Smooth muscle cell (in vitro differentiated cells): Measurements from ENCODE around the gene WFDC11. TPM values are rescaled to one million over a fixed set of nuclear protein-coding genes. Genes with fewer than 3 reads are reported as not detected.
"Not testable (repeated sequence)": the region's sequence is repeated elsewhere in the genome, so short reads cannot be mapped to it uniquely, and the experiment has no call there.

Source experiments
- DNase-seq: peaks from one replicate; lab custom pipeline; 2025; ENCODE audit not compliant: unreplicated experiment; lab: John Stamatoyannopoulos, UW
- H2AFZ ChIP-seq: fragments of 200-600 bp; sonication (generic); 2 replicates; pipeline ENCODE4 v1.6.0; 2016; ENCODE audit warnings: antibody characterized with exemption, low read depth, mild to moderate bottlenecking
- H3F3A ChIP-seq: fragments of 200-600 bp; sonication (generic); 2 replicates; pipeline ENCODE4 v1.6.0; 2017; ENCODE audit warnings: antibody characterized with exemption, low read depth
- H3K27ac ChIP-seq: fragments of 200-600 bp; sonication (generic); 2 replicates; pipeline ENCODE4 v1.5.1; 2016; ENCODE audit warnings: low read depth, mild to moderate bottlenecking
- H3K27me3 ChIP-seq: fragments of 200-600 bp; sonication (generic); 2 replicates; pipeline ENCODE4 v1.6.1; 2016; ENCODE audit warnings: low read depth, mild to moderate bottlenecking
- H3K36me3 ChIP-seq: fragments of 200-600 bp; sonication (generic); 2 replicates; pipeline ENCODE4 v1.5.1; 2016; ENCODE audit warnings: low read depth
- H3K4me1 ChIP-seq: fragments of 200-600 bp; sonication (generic); 2 replicates; pipeline ENCODE4 v1.5.1; 2016; ENCODE audit warnings: low read depth
- H3K4me2 ChIP-seq: fragments of 200-600 bp; sonication (generic); 2 replicates; pipeline ENCODE4 v1.6.0; 2016; ENCODE audit warnings: mild to moderate bottlenecking
- H3K4me3 ChIP-seq: fragments of 200-600 bp; sonication (generic); 2 replicates; pipeline ENCODE4 v1.5.1; 2016; ENCODE audit warnings: mild to moderate bottlenecking
- H3K79me2 ChIP-seq: fragments of 200-600 bp; sonication (generic); 2 replicates; pipeline ENCODE4 v1.6.0; 2016; ENCODE audit warnings: low read depth, mild to moderate bottlenecking
- H3K9ac ChIP-seq: fragments of 200-600 bp; sonication (generic); 2 replicates; pipeline ENCODE4 v1.6.0; 2016; ENCODE audit warnings: low read depth
- H3K9me3 ChIP-seq: fragments of 200-600 bp; sonication (generic); replicated peaks from 2 replicates; pipeline ENCODE4 v1.5.1; 2016; ENCODE audit warnings: low read depth
- H4K20me1 ChIP-seq: fragments of 200-600 bp; sonication (generic); 2 replicates; pipeline ENCODE4 v1.6.0; 2016; ENCODE audit warnings: low read depth
- CTCF ChIP-seq: fragments of 200-600 bp; sonication (generic); IDR thresholded peaks from 2 replicates; pipeline ENCODE4 v1.5.1; 2017; ENCODE audit warnings: borderline replicate concordance, mild to moderate bottlenecking, antibody characterized with exemption; ENCODE audit not compliant: insufficient read depth, poor library complexity, severe bottlenecking
- WGBS: methylation state at CpG from one replicate; pipeline ENCODE4 v1.1.7; 2016; ENCODE audit warnings: low lambda C conversion rate; 5-methylcytosine and 5-hydroxymethylcytosine counted together
- polyA plus RNA-seq: library from polyadenylated mRNA; unstranded; fragments of >200 nt; fragmentation: Nextera tagmentation; extraction: Ambion mirVana; gene quantifications from 2 replicates; pipeline ENCODE4 v1.2.1, GENCODE V29; 2016
- total RNA-seq: library from RNA; depleted of rRNA; stranded (reverse); fragments of >200 nt; gene quantifications from 2 replicates; pipeline ENCODE4 v1.2.3, GENCODE V29; 2014

Gene WFDC11
- total and polyA plus RNA-seq, 2 experiments from 2014 or later: not detected

- no peak for DNase-seq
- WGBS: 79% methylated on average over 4 of the region's 4 CpGs
- H3F3A ChIP-seq: no peaks in the 10 kb centered on the region
- no peaks in the 10 kb centered on the region for H3K27me3 ChIP-seq
- TF ChIP-seq CTCF: no peak
- H3K79me2 ChIP-seq: no peaks in the 10 kb centered on the region
- H2AFZ ChIP-seq: no peak overlapping the region
- no peak overlapping the region for H3K27ac ChIP-seq
- no peaks in the 10 kb centered on the region for H3K4me1 ChIP-seq
- H3K36me3 ChIP-seq: no peaks in the 10 kb centered on the region
- H3K4me2 ChIP-seq: no peak overlapping the region
- H4K20me1 ChIP-seq: no peaks in the 10 kb centered on the region
- H3K4me3 ChIP-seq: no peak overlapping the region
- H3K9me3 ChIP-seq: no peaks in the 10 kb centered on the region
- no peak overlapping the region for H3K9ac ChIP-seq
Observed at GRCh38 chr20:45701104-45701503, 31.1 kb upstream of the WFDC11 start.

- H3K79me2 ChIP-seq: no peaks in the 10 kb centered on the region
- H3F3A ChIP-seq: no peaks in the 10 kb centered on the region
- no peak overlapping the region for H3K4me2 ChIP-seq
- H3K4me1 ChIP-seq: no peaks in the 10 kb centered on the region
- 88% methylated on average over 2 of the region's 2 CpGs for WGBS
- no peaks in the 10 kb centered on the region for H3K36me3 ChIP-seq
- no peak for DNase-seq
- no peak overlapping the region for H3K27ac ChIP-seq
- H2AFZ ChIP-seq: no peak overlapping the region
- no peaks in the 10 kb centered on the region for H4K20me1 ChIP-seq
- no peak overlapping the region for H3K4me3 ChIP-seq
- no peak overlapping the region for H3K9ac ChIP-seq
- no peak for TF ChIP-seq CTCF
- no peaks in the 10 kb centered on the region for H3K9me3 ChIP-seq
- H3K27me3 ChIP-seq: no peaks in the 10 kb centered on the region
Observed at GRCh38 chr20:45695496-45695895, 25.5 kb upstream of the WFDC11 start.

GRCh38 chr20:45693346-45693745, 23.3 kb upstream of the WFDC11 start:
- 89% methylated on average over 12 of the region's 12 CpGs for WGBS
- H3K4me2 ChIP-seq, H3K4me3 ChIP-seq, H3F3A ChIP-seq, DNase-seq, H3K27ac ChIP-seq, H3K79me2 ChIP-seq, H3K4me1 ChIP-seq, H3K9ac ChIP-seq, H3K9me3 ChIP-seq, H3K36me3 ChIP-seq, H2AFZ ChIP-seq, H4K20me1 ChIP-seq, H3K27me3 ChIP-seq: not testable (repeated sequence)

- Histone ChIP-seq H3K36me3 (no peaks in the 10 kb centered on the region), H3K27ac (no peak overlapping the region), H3K4me3 (no peak overlapping the region), H3K4me1 (no peaks in the 10 kb centered on the region), H2AFZ (no peak overlapping the region), H3K27me3 (no peaks in the 10 kb centered on the region), H3K9me3 (no peaks in the 10 kb centered on the region), H3F3A (no peaks in the 10 kb centered on the region), H4K20me1 (no peaks in the 10 kb centered on the region), H3K9ac (no peak overlapping the region), H3K79me2 (no peaks in the 10 kb centered on the region), H3K4me2 (no peak overlapping the region)
- WGBS: 74% methylated on average over 3 of the region's 3 CpGs
- no peak for TF ChIP-seq CTCF
- DNase-seq: no peak
Observed at GRCh38 chr20:45685896-45686295, 15.9 kb upstream of the WFDC11 start.
